ENCODE results near the gene F13B.
A peak's percentile ranks its signal among the peaks of the same experiment; 100 is the strongest.
"Not testable (repeated sequence)": the region's sequence is repeated elsewhere in the genome, so short reads cannot be mapped to it uniquely, and the experiment has no call there.

F13B gene

GRCh38 chr1:197066719-197067456 lies at the start of gene F13B:
Gene F13B, minus strand, starts transcription at chr1:197067260. Its CDS starts 37 bp downstream, at chr1:197067223.
- DNase-seq, result peak in 1 of 3 experiments; percentile 58

- no peak for DNase-seq
Measured at GRCh38 chr1:197116156-197116555, 49.1 kb upstream of the F13B start.

GRCh38 chr1:197106869-197107268 lies 39.8 kb upstream of the F13B start:
- DNase-seq, result no peak

GRCh38 chr1:197103300-197103699 lies 36.2 kb upstream of the F13B start:
- DNase-seq, result no peak

- DNase-seq, result no peak
Measured at GRCh38 chr1:197101978-197102377, 34.9 kb upstream of the F13B start.

GRCh38 chr1:197100677-197101076 lies 33.6 kb upstream of the F13B start:
- no peak for DNase-seq

- no peak for DNase-seq
Measured at GRCh38 chr1:197099444-197099843, 32.4 kb upstream of the F13B start.

GRCh38 chr1:197096971-197097370 lies 29.9 kb upstream of the F13B start:
- DNase-seq, result not testable (repeated sequence)

GRCh38 chr1:197096137-197096536 lies 29.1 kb upstream of the F13B start:
- DNase-seq, result peak in 1 of 3 experiments; percentile 38

- no peak for DNase-seq
Measured at GRCh38 chr1:197093226-197093885, 26.3 kb upstream of the F13B start.

- no peak for DNase-seq
Measured at GRCh38 chr1:197092491-197093023, 25.5 kb upstream of the F13B start.

- no peak for DNase-seq
Measured at GRCh38 chr1:197083474-197083873, 16.4 kb upstream of the F13B start.

GRCh38 chr1:197081117-197081753 lies 14.2 kb upstream of the F13B start:
- DNase-seq, result peak in 1 of 3 experiments; percentile 2

- DNase-seq, result no peak
Measured at GRCh38 chr1:197080323-197080722, 13.3 kb upstream of the F13B start.

- DNase-seq, result no peak
Measured at GRCh38 chr1:197076585-197076984, 9.5 kb upstream of the F13B start.

GRCh38 chr1:197073978-197074377 lies 6.9 kb upstream of the F13B start:
- DNase-seq, result no peak

GRCh38 chr1:197067457-197067818 lies 378 bp upstream of the F13B start:
- DNase-seq, result no peak

- DNase-seq, result peak in 1 of 3 experiments; percentile 58
Measured at GRCh38 chr1:197066277-197066676, 783 bp downstream of the F13B start.

GRCh38 chr1:197065559-197065958 lies 1.5 kb downstream of the F13B start:
- DNase-seq, result peak in 2 of 3 experiments; percentile 12 to 18

GRCh38 chr1:197063212-197063611 lies 3.8 kb downstream of the F13B start:
- no peak for DNase-seq

- DNase-seq, result no peak
Measured at GRCh38 chr1:197062692-197063091, 4.4 kb downstream of the F13B start.

GRCh38 chr1:197049100-197049499 lies 18.0 kb downstream of the F13B start:
- DNase-seq, result no peak

- DNase-seq, result peak in 2 of 3 experiments; percentile 55 to 66
Measured at GRCh38 chr1:197042676-197043341, 24.3 kb downstream of the F13B start.

All from NCI-H1417 (cell line).